A549 (cell line): ENCODE results near the gene GMPR.

ENCODE experiments used
- FOSB ChIP-seq: fragments of 250-450 bp; sonication (Bioruptor Pico); IDR thresholded peaks from 2 replicates; pipeline ENCODE4 v1.5.0; 2020; ENCODE audit warnings: mild to moderate bottlenecking, moderate library complexity
- TFCP2L1 ChIP-seq: fragments of 250-450 bp; sonication (Bioruptor Pico); IDR thresholded peaks from 2 replicates; pipeline ENCODE4 v1.5.0; 2021; ENCODE audit warnings: mild to moderate bottlenecking
- TF ChIP-seq, protein P1 (sequence below): fragments of >200 bp; sonication (Bioruptor Twin); formaldehyde crosslinking; IDR thresholded peaks from 3 replicates; pipeline ENCODE4 v1.5.1; 2016
- TF ChIP-seq, protein P2 (sequence below): IDR thresholded peaks from 2 replicates; pipeline ENCODE4 v1.6.1; 2012

DNA sequence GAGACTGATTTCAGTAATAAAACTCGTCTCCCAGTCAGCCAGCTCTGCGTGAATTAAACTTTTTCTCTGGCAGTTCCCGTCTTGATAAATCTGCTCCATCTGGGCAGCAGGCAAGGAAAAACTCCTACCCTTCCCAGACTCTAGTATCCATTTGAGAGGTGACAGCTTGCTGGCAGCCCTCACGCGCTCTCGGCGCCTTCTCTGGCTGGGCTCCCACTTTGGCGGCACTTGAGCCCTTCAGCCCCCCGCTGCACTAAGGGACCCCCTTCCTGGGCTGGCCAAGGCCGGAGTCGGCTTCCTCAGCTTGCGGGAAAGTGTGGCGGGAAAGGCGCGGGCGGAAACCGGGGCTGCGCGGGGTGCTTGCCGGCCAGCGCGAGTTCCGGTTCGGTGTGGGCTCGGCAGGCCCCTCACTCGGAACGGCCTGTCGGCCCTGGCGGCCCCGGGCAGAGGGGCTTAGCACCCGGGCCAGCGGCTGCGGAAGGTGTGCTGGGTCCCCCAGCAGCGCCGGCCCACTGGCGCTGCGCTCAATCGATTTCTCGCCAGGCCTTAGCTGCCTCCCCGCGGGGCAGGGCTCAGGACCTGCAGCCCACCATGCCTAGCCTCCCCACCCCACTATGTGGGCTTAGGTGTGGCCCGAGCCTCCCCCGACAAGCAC, 21.8 kb upstream of the GMPR start:
- TF ChIP-seq, protein P1, sequence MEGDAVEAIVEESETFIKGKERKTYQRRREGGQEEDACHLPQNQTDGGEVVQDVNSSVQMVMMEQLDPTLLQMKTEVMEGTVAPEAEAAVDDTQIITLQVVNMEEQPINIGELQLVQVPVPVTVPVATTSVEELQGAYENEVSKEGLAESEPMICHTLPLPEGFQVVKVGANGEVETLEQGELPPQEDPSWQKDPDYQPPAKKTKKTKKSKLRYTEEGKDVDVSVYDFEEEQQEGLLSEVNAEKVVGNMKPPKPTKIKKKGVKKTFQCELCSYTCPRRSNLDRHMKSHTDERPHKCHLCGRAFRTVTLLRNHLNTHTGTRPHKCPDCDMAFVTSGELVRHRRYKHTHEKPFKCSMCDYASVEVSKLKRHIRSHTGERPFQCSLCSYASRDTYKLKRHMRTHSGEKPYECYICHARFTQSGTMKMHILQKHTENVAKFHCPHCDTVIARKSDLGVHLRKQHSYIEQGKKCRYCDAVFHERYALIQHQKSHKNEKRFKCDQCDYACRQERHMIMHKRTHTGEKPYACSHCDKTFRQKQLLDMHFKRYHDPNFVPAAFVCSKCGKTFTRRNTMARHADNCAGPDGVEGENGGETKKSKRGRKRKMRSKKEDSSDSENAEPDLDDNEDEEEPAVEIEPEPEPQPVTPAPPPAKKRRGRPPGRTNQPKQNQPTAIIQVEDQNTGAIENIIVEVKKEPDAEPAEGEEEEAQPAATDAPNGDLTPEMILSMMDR = no peak
- TF ChIP-seq, protein P2, sequence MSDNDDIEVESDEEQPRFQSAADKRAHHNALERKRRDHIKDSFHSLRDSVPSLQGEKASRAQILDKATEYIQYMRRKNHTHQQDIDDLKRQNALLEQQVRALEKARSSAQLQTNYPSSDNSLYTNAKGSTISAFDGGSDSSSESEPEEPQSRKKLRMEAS = no peak
- TF ChIP-seq FOSB (CRISPR knock-in tag) (no peak), TFCP2L1 (CRISPR knock-in tag) (no peak)
